Measurements from ENCODE around the gene FCMR.
A peak's percentile ranks its signal among the peaks of the same experiment; 100 is the strongest.

FCMR gene

GRCh38 chr1:206899717-206900116, 22.0 kb downstream of the FCMR start:
- DNase-seq (no peak), ATAC-seq (no peak)

- ATAC-seq (no peak), DNase-seq (no peak)
Observed at GRCh38 chr1:206898915-206899431, 22.8 kb downstream of the FCMR start.

GRCh38 chr1:206898089-206898914, 23.4 kb downstream of the FCMR start:
- peak; percentile 7 for ATAC-seq
- no peak for DNase-seq

DNA sequence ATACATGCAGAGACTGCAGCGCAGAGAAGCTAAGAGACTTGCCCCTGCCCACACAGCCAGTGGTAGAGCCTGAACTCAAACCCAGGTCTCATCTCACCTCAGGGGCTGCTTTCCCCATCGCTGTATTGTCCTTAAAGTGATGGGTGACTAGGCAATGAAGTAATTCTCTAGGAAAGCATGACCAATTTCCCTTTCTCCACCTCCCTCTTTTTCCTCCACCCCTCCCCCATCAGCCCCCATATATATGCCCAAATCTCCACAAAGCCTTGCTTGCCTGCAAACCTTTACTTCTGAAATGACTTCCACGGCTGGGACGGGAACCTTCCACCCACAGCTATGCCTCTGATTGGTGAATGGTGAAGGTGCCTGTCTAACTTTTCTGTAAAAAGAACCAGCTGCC, 24.6 kb downstream of the FCMR start, which contains the start of gene IL24:
TSS of gene IL24 (plus strand) at position 269 of the 400 bp plus-strand sequence. CDS start 390 bp downstream, outside the sequence.
- DNase-seq (peak; percentile 73), ATAC-seq (peak; percentile 84)

DNA sequence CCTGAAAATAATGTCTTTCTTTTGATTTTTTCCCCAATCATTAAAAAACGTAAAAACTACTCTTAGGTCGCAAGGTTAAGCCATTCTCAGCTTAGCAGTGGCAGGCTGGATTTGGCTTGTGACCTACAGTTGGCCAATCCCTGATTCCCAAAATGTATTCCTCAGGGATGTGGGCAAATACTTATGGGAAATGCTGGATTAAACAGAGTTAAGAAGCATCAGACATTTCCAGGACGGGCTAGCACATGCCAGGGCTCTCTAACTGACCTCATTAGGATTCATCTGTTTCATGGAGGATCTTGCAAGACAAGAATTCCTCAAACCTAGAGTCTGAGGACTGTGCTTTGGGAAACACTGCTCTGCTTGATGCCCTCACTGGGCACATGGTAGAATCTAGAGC, 25.5 kb downstream of the FCMR start:
- no peak for ATAC-seq
- DNase-seq = no peak

GRCh38 chr1:206895837-206896242, 25.9 kb downstream of the FCMR start:
- ATAC-seq (no peak), DNase-seq (no peak)

- no peak for DNase-seq
- no peak for ATAC-seq
Observed at GRCh38 chr1:206895325-206895724, 26.4 kb downstream of the FCMR start.

GRCh38 chr1:206893380-206893779, 28.4 kb downstream of the FCMR start:
- no peak for ATAC-seq
- DNase-seq = no peak

DNA sequence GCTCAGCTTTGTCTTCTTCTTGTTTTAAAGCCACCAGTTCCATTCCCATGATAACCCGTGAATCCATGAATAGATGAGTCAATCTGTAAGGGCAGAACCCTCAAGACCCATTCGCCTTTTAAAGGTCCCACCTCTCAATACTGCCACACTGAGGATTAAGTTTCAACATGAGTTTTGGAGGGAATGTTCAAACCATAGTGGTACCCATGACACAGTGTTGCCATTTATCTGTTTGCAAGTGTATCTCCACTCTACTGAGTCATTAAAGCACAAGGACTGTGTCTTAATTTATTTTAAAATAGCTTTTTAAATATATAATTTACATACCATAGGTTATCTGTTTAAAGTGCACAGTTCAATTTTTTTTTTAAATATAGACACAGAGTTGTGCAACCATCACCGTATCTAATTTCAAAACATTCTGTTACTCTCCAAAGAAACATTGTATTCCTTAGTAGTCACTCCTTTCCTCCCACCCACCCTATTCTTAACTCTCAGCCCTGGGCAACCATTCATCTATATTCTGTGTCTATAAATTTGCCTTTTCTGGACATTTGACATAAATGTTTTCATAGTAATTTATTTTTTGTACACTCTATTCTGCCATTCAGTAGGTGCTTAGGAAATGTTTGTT, 29.3 kb downstream of the FCMR start:
- no peak for DNase-seq
- peak; percentile 47 for ATAC-seq

DNA sequence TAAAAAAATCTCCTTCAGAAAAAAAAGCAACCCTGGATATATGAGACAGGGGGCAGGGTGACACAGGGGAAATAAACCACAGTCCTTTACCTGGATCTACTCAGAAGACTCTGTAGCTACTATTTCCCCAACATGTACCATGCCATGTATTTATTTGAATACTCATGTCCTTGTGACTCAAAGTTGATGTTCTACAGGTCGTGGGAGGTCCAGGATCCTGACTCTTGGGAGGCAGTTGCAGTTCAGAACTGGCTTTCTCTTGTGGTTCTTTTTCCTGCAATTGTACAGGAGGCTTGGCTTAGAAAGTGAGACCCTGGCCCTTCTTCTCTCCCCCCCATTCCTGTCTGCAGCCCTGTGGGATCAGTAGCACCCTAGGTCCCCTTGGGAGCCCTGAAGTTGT, 30.3 kb downstream of the FCMR start:
- ATAC-seq (no peak), DNase-seq (no peak)

DNA sequence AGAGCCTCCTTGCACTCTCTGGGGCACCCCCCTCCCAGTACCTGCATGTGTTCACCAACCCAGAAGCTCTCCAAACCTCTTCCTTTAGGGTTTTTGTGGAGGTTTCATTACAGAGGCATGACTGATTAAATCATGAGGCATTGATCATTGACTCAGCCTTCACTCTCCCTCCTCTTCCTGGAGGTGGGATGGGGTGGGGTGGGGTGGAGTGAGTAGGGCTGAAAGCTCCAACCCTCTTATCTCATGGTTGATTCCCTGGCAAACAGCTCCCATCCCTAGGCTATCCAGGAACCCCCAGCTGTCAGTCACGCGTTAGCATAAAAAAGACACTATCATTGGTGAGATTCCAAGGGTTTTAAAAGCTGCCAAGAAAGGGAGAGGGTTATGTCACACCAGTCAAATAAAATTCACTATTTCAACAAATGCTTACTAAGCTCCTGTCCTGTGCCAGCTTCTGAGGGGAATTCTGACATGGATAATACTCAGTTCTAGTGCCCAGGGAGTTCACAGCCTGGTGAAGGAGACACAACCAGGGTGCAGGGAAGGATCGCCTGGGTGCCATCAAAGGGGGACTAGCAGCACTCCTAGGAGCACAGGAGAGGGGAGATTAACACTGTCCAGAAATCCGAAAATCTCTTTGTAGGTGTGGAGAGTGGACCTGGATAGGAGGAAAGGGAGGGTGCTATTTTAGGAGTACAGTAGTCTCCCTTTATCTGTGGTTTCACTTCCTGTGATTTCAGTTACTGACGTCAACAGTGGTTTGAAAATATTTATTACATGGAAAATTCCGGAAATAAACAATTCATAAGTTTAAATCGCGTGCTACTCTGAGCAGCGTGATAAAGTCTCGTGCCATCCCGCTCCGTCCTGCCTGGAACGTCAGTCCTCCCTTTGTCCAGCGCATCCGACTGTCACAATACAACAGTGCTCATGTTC, 31.3 kb downstream of the FCMR start:
- peak; percentile 77 for ATAC-seq
- DNase-seq = no peak

DNA sequence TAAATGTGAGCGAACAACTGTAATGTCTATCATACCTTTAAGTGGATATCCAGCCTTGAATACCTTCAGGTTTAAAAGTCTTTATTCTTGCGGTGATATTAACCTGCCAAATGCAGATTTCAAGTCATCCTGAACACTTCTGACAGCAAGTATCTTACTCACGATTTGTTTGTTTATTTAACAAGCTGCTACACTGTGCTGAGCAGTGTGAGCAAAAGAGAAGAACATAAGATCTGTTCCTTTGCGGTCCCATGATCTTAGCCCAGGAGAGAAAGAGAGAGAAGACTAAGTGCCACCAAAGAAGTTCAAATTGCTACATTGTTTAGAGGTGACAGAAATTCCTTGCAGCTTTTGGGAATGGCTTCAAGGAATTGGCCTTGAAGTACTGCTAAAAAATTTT, 34.0 kb downstream of the FCMR start:
- ATAC-seq (no peak), DNase-seq (no peak)

GRCh38 chr1:206886831-206887230, 34.9 kb downstream of the FCMR start:
- DNase-seq = no peak
- no peak for ATAC-seq

GRCh38 chr1:206885341-206886060, 36.2 kb downstream of the FCMR start:
- no peak for DNase-seq
- ATAC-seq = no peak

DNA sequence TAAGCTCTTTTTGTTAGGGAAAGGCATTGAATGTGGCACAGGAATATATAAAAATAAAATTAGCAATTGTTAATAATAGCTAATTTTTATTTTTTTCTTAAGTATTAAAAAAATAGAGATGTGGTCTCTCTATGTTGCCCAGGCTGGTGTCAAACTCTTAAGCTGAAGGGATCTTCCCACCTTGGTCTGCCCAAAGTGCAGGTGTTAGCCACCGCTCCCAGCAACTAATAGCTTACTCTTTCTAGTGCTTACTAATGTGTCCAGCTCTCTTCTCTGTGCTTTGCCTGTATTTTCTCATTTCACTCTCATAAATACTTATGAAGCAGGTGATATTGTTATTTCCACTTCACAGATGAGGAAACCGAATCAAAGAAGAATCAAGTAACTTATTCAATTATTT, 37.9 kb downstream of the FCMR start:
- DNase-seq = no peak
- ATAC-seq = no peak

DNA sequence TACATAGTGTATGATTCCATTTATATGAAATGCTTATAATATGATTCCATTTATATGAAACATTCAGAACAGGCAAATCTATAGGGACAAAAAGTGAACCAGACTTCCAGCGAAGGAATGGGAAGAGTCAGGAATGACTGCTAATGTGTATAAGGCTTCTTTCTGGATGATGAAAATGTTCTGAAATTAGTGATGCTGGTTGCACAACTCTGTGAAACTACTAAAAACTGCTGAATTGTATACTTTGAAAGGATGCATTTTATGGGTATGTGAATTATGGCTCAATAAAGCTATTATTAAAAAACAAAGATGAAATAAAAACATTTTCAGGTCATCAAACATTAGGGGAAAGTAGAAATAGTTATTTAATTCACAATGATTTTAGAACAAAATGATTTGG, 38.6 kb downstream of the FCMR start:
- DNase-seq (no peak), ATAC-seq (no peak)

GRCh38 chr1:206882555-206882954, 39.2 kb downstream of the FCMR start:
- DNase-seq = no peak
- ATAC-seq = no peak

- peak; percentile 49 for ATAC-seq
- no peak for DNase-seq
Observed at GRCh38 chr1:206880314-206880713, 41.4 kb downstream of the FCMR start.

GRCh38 chr1:206878456-206878855, 43.3 kb downstream of the FCMR start:
- no peak for ATAC-seq
- DNase-seq = no peak

DNA sequence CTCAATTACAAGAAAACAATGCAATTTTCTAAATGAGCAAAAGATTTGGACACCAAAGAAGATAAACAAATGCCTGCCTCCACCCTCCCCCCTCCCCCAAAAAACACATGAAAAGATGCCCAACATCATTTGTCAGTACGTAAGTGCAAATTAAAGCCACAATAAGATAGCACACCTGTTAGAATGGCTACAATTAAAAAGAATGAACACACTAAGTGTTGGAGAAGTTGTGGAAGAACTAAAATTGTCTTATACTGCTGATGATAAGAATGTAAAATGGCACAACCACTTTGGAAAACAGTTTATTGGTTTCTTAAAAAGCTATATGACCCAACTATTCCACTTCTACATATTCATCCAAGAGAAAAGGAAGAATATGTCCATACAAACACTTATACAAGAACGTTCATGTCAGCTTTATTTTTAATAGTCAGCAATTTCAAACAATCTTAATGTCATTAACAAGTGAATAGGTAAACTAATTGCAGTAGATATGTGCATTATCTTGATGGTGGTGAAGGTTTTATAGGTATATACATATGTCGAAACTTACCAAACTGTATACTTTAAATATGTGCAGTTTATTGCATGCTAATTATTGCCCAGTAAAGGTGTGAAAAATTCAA, 45.9 kb downstream of the FCMR start:
- DNase-seq = no peak
- no peak for ATAC-seq

DNA sequence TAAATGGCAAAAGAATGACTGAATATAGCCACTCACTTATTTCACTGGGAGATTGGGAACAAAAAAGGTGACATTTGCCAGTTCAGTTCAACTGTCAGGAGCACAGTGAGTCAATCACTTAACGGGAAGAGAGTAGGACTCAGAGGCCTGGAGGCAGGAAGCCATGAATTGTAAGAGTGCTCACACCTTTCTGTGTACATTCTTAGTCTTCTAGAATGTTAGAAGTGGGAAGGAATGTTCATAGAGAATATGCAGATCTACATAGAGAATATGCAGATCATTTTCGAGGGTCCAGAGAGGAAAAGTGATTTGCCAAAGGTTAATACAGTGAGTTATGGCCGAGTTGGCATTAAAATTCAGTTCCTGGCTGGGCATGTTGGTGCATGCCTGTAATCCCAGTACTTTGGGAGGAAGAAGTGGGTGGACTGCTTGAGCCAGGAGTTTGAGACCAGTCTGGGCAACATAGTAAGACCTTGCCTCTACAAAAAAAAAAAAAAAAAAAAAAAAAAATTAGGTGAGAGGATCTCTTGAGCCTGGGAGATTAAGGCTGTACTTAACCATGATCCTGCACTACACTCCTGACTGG, 48.0 kb downstream of the FCMR start:
- DNase-seq = no peak
- ATAC-seq = no peak

Data from stimulated activated naive CD8-positive, alpha-beta T cell treated with anti-CD3 and anti-CD28 coated beads, Interleukin-15, Interleukin-2, amounts not matched to agents 100 U/mL and 50 U/mL, for 24 hours (primary cell).